ENCODE data around the gene SHANK1.
"Not testable (repeated sequence)": the region's sequence is repeated elsewhere in the genome, so short reads cannot be mapped to it uniquely, and the experiment has no call there.

SHANK1 gene

GRCh38 chr19:50632151-50632835, 87.3 kb downstream of the SHANK1 start:
- DNase-seq: no peak

- DNase-seq: no peak
Observed at GRCh38 chr19:50629801-50630200, 89.8 kb downstream of the SHANK1 start.

- DNase-seq: no peak
Observed at GRCh38 chr19:50629194-50629593, 90.4 kb downstream of the SHANK1 start.

- no peak for DNase-seq
Observed at GRCh38 chr19:50628551-50628950, 91.1 kb downstream of the SHANK1 start.

GRCh38 chr19:50628146-50628545, 91.5 kb downstream of the SHANK1 start:
- DNase-seq: no peak

GRCh38 chr19:50626795-50627194, 92.8 kb downstream of the SHANK1 start:
- no peak for DNase-seq

- DNase-seq: no peak
Observed at GRCh38 chr19:50626011-50626410, 93.6 kb downstream of the SHANK1 start.

GRCh38 chr19:50624949-50625600, 94.5 kb downstream of the SHANK1 start:
- DNase-seq: no peak

GRCh38 chr19:50620394-50620906, 99.2 kb downstream of the SHANK1 start:
- DNase-seq: not testable (repeated sequence)

- DNase-seq: not testable (repeated sequence)
Observed at GRCh38 chr19:50619184-50619583, 100.4 kb downstream of the SHANK1 start.

- not testable (repeated sequence) for DNase-seq
Observed at GRCh38 chr19:50618379-50618778, 101.2 kb downstream of the SHANK1 start.

GRCh38 chr19:50612504-50613404, 106.8 kb downstream of the SHANK1 start:
- DNase-seq: not testable (repeated sequence)

Measured in activated CD4-positive, CD25-positive, alpha-beta regulatory T cell treated with anti-CD3 and anti-CD28 coated beads, Interleukin-2, amount 50 U/mL, for 72 hours (primary cell).